ENCODE results near the gene ELF3.
"Not testable (repeated sequence)": the region's sequence is repeated elsewhere in the genome, so short reads cannot be mapped to it uniquely, and the experiment has no call there.

ELF3 gene

DNA sequence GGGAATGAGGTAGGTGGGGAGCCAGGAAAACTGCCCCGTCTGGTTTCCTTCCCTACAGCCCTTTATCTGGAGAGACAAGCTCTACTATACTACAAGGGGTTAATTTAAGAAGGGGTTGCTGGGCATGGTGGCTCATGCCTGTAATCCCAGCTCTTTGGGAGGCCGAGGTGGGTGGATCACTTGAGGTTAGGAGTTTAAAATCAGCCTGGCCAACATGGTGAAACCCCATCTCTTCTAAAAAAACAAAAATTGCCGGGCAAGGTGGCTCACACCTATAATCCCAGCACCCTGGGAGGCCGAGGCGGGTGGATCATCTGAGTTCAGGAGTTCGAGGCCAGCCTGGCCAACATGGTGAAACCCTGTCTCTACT lies 46.9 kb downstream of the ELF3 start:
- not testable (repeated sequence) for H3K4me3 ChIP-seq (ENCODE audit: low read depth, low read length); H3K27me3 ChIP-seq (ENCODE audit: control insufficient read depth, insufficient read depth, low read length); H3K9ac ChIP-seq (ENCODE audit: low read length); H3K9me3 ChIP-seq (ENCODE audit: control insufficient read depth, insufficient read depth, low read depth, low read length); H3K36me3 ChIP-seq (ENCODE audit: control insufficient read depth, insufficient read depth, low read length); H3K27ac ChIP-seq (ENCODE audit: low read depth, low read length); H3K4me1 ChIP-seq (ENCODE audit: control insufficient read depth, insufficient read depth, low read length)

GRCh38 chr1:202058001-202058908 lies 47.9 kb downstream of the ELF3 start:
- Histone ChIP-seq H3K27ac (ENCODE audit: low read depth, low read length) (no peak overlapping the region), H3K36me3 (ENCODE audit: control insufficient read depth, insufficient read depth, low read length) (no peaks in the 10 kb centered on the region), H3K9me3 (ENCODE audit: control insufficient read depth, insufficient read depth, low read depth, low read length) (no peaks in the 10 kb centered on the region), H3K4me3 (ENCODE audit: low read depth, low read length) (no peak overlapping the region), H3K27me3 (ENCODE audit: control insufficient read depth, insufficient read depth, low read length) (no peaks in the 10 kb centered on the region), H3K9ac (ENCODE audit: low read length) (no peak overlapping the region), H3K4me1 (ENCODE audit: control insufficient read depth, insufficient read depth, low read length) (peaks cover 7% of the 10 kb centered on the region; the same call in 1 of the 2 replicates)

DNA sequence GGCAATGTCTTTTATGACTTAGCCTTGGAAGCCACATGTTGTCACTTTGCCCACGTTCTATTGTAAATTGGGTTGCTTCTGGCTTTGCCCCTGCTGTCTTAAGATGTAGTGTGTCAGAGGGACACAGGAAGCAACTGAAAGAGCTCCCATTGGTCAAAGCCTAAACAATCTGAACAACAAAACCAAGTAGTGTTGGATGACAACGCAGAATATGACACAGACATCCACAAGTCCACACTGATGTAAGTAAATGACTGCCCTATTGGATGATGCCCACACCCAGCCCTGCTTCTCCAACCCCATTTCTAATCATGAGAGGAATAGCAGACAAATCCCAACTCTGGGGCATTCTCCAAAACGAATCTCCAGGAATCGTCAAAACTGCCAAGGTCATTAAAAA lies 50.7 kb downstream of the ELF3 start:
- H3K4me3 ChIP-seq (ENCODE audit: low read depth, low read length) = no peak overlapping the region
- no peak overlapping the region for H3K9ac ChIP-seq (ENCODE audit: low read length)
- H3K36me3 ChIP-seq (ENCODE audit: control insufficient read depth, insufficient read depth, low read length) = no peaks in the 10 kb centered on the region
- no peaks in the 10 kb centered on the region for H3K9me3 ChIP-seq (ENCODE audit: control insufficient read depth, insufficient read depth, low read depth, low read length)
- H3K27me3 ChIP-seq (ENCODE audit: control insufficient read depth, insufficient read depth, low read length) = no peaks in the 10 kb centered on the region
- H3K27ac ChIP-seq (ENCODE audit: low read depth, low read length) = no peak overlapping the region
- peaks cover 10% of the 10 kb centered on the region; the same call in 1 of the 2 replicates for H3K4me1 ChIP-seq (ENCODE audit: control insufficient read depth, insufficient read depth, low read length)

DNA sequence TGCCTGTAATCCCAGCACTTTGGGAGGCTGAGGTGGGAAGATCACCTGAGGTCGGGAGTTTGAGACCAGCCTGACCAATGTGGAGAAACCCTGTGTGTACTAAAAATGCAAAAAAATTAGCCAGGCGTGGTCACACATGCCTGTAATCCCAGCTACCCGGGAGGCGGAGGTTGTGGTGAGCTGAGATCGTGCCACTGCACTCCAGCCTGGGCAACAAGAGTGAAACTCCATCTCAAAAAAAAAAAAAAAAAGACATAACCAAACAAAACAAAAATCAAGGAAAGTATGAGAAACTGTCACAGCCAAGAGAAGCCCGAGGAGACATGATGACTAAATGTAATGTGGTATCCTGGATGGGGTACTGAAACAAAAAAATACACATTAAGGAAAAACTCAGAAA lies 51.4 kb downstream of the ELF3 start:
- not testable (repeated sequence) for H3K9me3 ChIP-seq (ENCODE audit: control insufficient read depth, insufficient read depth, low read depth, low read length); H3K4me1 ChIP-seq (ENCODE audit: control insufficient read depth, insufficient read depth, low read length)

DNA sequence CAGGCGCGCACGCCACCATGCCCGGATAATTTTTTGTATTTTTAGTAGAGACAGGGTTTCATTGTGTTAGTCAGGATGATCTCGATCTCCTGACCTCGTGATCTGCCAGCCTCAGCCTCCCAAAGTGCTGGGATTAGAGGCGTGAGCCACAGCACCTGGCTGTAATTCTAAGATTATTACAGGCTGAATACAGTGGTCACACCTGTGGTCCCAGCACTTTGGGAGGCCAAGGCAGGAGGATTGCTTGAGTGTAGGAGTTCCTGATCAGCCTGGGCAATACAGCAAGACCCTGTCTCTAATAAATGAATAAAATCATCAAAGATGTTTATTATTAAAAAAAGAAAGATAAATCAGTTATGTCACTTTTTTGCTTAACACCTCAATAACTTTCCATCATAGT lies 52.2 kb downstream of the ELF3 start:
- H3K27ac ChIP-seq (ENCODE audit: low read depth, low read length); H3K4me3 ChIP-seq (ENCODE audit: low read depth, low read length); H3K27me3 ChIP-seq (ENCODE audit: control insufficient read depth, insufficient read depth, low read length); H3K36me3 ChIP-seq (ENCODE audit: control insufficient read depth, insufficient read depth, low read length); H3K9ac ChIP-seq (ENCODE audit: low read length); H3K4me1 ChIP-seq (ENCODE audit: control insufficient read depth, insufficient read depth, low read length); H3K9me3 ChIP-seq (ENCODE audit: control insufficient read depth, insufficient read depth, low read depth, low read length): not testable (repeated sequence)

More for the DNA sequence above, 51.4 kb downstream of the ELF3 start:
- not testable (repeated sequence) for H3K4me3 ChIP-seq (ENCODE audit: low read depth, low read length); H3K36me3 ChIP-seq (ENCODE audit: control insufficient read depth, insufficient read depth, low read length); H3K27ac ChIP-seq (ENCODE audit: low read depth, low read length); H3K9ac ChIP-seq (ENCODE audit: low read length); H3K27me3 ChIP-seq (ENCODE audit: control insufficient read depth, insufficient read depth, low read length)

GRCh38 chr1:202063093-202063492 lies 52.7 kb downstream of the ELF3 start:
- no peaks in the 10 kb centered on the region for H3K36me3 ChIP-seq (ENCODE audit: control insufficient read depth, insufficient read depth, low read length)
- H3K27ac ChIP-seq (ENCODE audit: low read depth, low read length) = no peak overlapping the region
- peaks cover 3% of the 10 kb centered on the region; the same call in 1 of the 2 replicates for H3K4me1 ChIP-seq (ENCODE audit: control insufficient read depth, insufficient read depth, low read length)
- no peak overlapping the region for H3K9ac ChIP-seq (ENCODE audit: low read length)
- no peaks in the 10 kb centered on the region for H3K9me3 ChIP-seq (ENCODE audit: control insufficient read depth, insufficient read depth, low read depth, low read length)
- no peaks in the 10 kb centered on the region for H3K27me3 ChIP-seq (ENCODE audit: control insufficient read depth, insufficient read depth, low read length)
- H3K4me3 ChIP-seq (ENCODE audit: low read depth, low read length) = no peak overlapping the region

DNA sequence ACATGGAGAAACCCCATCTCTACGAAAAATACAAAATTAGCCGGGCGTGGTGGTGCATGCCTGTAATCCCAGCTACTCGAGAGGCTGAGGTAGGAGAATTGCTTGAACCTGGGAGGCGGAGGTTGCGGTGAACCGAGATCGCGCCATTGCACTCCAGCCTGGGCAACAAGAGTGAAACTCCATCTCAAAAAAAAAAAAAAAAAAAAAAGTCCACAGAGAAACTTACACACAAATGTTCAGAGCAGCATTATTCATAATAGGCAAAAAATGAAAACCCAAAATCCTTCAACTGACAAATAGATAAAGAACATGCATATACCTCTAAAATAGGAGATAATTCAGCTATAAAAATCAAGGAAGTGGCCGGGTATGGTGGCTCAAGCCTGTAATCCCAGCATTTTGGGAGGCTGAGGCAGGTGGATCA lies 54.5 kb downstream of the ELF3 start:
- not testable (repeated sequence) for H3K27ac ChIP-seq (ENCODE audit: low read depth, low read length); H3K4me1 ChIP-seq (ENCODE audit: control insufficient read depth, insufficient read depth, low read length); H3K9ac ChIP-seq (ENCODE audit: low read length); H3K9me3 ChIP-seq (ENCODE audit: control insufficient read depth, insufficient read depth, low read depth, low read length); H3K27me3 ChIP-seq (ENCODE audit: control insufficient read depth, insufficient read depth, low read length); H3K36me3 ChIP-seq (ENCODE audit: control insufficient read depth, insufficient read depth, low read length); H3K4me3 ChIP-seq (ENCODE audit: low read depth, low read length)

All from HUES6 (cell line).